OCI-LY1 (cell line): Measurements from ENCODE around the gene TMEM63B.

ENCODE experiments used
- H2AFZ ChIP-seq: fragments of 200-600 bp; sonication (generic), shearing (Covaris generic); 2 replicates; pipeline ENCODE4 v1.6.0; 2014; ENCODE audit warnings: antibody characterized with exemption, mild to moderate bottlenecking, low read length
- H3F3A ChIP-seq: fragments of 200-600 bp; sonication (generic), shearing (Covaris generic); 2 replicates; pipeline ENCODE4 v1.6.0; 2014; ENCODE audit warnings: mild to moderate bottlenecking, antibody characterized with exemption, low read length, moderate library complexity; ENCODE audit not compliant: insufficient read depth
- H3K27ac ChIP-seq: fragments of 200-600 bp; sonication (generic); 2 replicates; pipeline ENCODE4 v1.5.1; 2014; ENCODE audit warnings: low read length, mixed run types, mild to moderate bottlenecking, low read depth; ENCODE audit not compliant: poor library complexity, severe bottlenecking
- H3K27me3 ChIP-seq: fragments of 200-600 bp; sonication (generic); 2 replicates; pipeline ENCODE4 v1.6.0; 2014; ENCODE audit warnings: antibody characterized with exemption, mild to moderate bottlenecking, low read length, moderate library complexity; ENCODE audit not compliant: insufficient read depth
- H3K36me3 ChIP-seq: fragments of 200-600 bp; sonication (generic); 2 replicates; pipeline ENCODE4 v1.6.1; 2014; ENCODE audit warnings: mild to moderate bottlenecking, antibody characterized with exemption, low read length, moderate library complexity, mixed read lengths; ENCODE audit not compliant: insufficient read depth
- H3K4me1 ChIP-seq: fragments of 200-600 bp; sonication (generic); 2 replicates; pipeline ENCODE4 v1.5.1; 2014; ENCODE audit warnings: mild to moderate bottlenecking, low read length, moderate library complexity; ENCODE audit not compliant: insufficient read depth, severe bottlenecking
- H3K4me2 ChIP-seq: fragments of 200-600 bp; sonication (generic), shearing (Covaris generic); 2 replicates; pipeline ENCODE4 v1.6.1; 2014; ENCODE audit warnings: low read length
- H3K4me3 ChIP-seq: fragments of 200-600 bp; sonication (generic); 2 replicates; pipeline ENCODE4 v1.5.1; 2014; ENCODE audit warnings: low read length, low read depth, mild to moderate bottlenecking, mixed read lengths; ENCODE audit not compliant: poor library complexity, severe bottlenecking
- H3K79me2 ChIP-seq: fragments of 200-600 bp; shearing (Covaris generic); 2 replicates; pipeline ENCODE4 v1.6.1; 2016; ENCODE audit warnings: mixed run types, low read length, mixed read lengths; ENCODE audit not compliant: insufficient read depth
- H3K9ac ChIP-seq: fragments of 200-600 bp; sonication (generic), shearing (Covaris generic); 2 replicates; pipeline ENCODE4 v1.6.1; 2014; ENCODE audit warnings: mild to moderate bottlenecking, low read length, mixed read lengths
- H3K9me2 ChIP-seq: fragments of 200-600 bp; sonication (generic), shearing (Covaris generic); 2 replicates; pipeline ENCODE4 v1.6.1; 2014; ENCODE audit warnings: low read depth, mild to moderate bottlenecking, low read length, mixed read lengths
- H3K9me3 ChIP-seq: fragments of 200-600 bp; shearing (Covaris generic); 2 replicates; pipeline ENCODE4 v1.6.1; 2014; ENCODE audit warnings: low read length, mixed read lengths
- H4K20me1 ChIP-seq: fragments of 200-600 bp; sonication (generic), shearing (Covaris generic); 2 replicates; pipeline ENCODE4 v1.6.0; 2016; ENCODE audit warnings: mild to moderate bottlenecking, low read length; ENCODE audit not compliant: insufficient read depth
- CTCF ChIP-seq: fragments of 200-600 bp; sonication (generic), shearing (Covaris generic); IDR thresholded peaks from 2 replicates; pipeline ENCODE4 v1.5.1; 2017; ENCODE audit warnings: mild to moderate bottlenecking, antibody characterized with exemption, low read length, moderate library complexity, mixed read lengths
- EZH2 ChIP-seq: fragments of 200-600 bp; sonication (generic), shearing (Covaris generic); IDR thresholded peaks from 2 replicates; pipeline ENCODE4 v1.8.0; 2017; ENCODE audit warnings: borderline replicate concordance, mixed run types, mild to moderate bottlenecking, antibody characterized with exemption, low read length, moderate library complexity, mixed read lengths

Gene TMEM63B

GRCh38 chr6:44100088-44100550, 27.2 kb upstream of the TMEM63B start:
- H3K9ac ChIP-seq: no peak overlapping the region
- TF ChIP-seq CTCF: peak; percentile 48
- TF ChIP-seq EZH2: no peak
- no peaks in the 10 kb centered on the region for H3K79me2 ChIP-seq
- no peaks in the 10 kb centered on the region for H3F3A ChIP-seq
- peaks cover 27% of the 10 kb centered on the region; the same call in 1 of the 2 replicates for H3K36me3 ChIP-seq
- H3K27ac ChIP-seq: no peak overlapping the region
- no peaks in the 10 kb centered on the region for H4K20me1 ChIP-seq
- H3K4me3 ChIP-seq: no peak overlapping the region
- peaks cover 3% of the 10 kb centered on the region for H3K4me1 ChIP-seq
- H3K27me3 ChIP-seq: no peaks in the 10 kb centered on the region
- H3K9me2 ChIP-seq: no peaks in the 10 kb centered on the region
- no peaks in the 10 kb centered on the region for H3K9me3 ChIP-seq
- no peak overlapping the region for H2AFZ ChIP-seq
- no peak overlapping the region for H3K4me2 ChIP-seq

- H3K27ac ChIP-seq: no peak overlapping the region
- peaks cover 36% of the 10 kb centered on the region; the same call in 1 of the 2 replicates for H3K36me3 ChIP-seq
- H3K9ac ChIP-seq: no peak overlapping the region
- no peaks in the 10 kb centered on the region for H3K79me2 ChIP-seq
- no peaks in the 10 kb centered on the region for H3F3A ChIP-seq
- H3K4me2 ChIP-seq: no peak overlapping the region
- H3K4me3 ChIP-seq: no peak overlapping the region
- no peaks in the 10 kb centered on the region for H4K20me1 ChIP-seq
- no peaks in the 10 kb centered on the region for H3K9me3 ChIP-seq
- no peak overlapping the region for H2AFZ ChIP-seq
- H3K9me2 ChIP-seq: no peaks in the 10 kb centered on the region
- peaks cover 4% of the 10 kb centered on the region for H3K4me1 ChIP-seq
- no peaks in the 10 kb centered on the region for H3K27me3 ChIP-seq
- TF ChIP-seq CTCF (no peak), EZH2 (no peak)
Observed at GRCh38 chr6:44101832-44102231, 25.5 kb upstream of the TMEM63B start.

- Histone ChIP-seq H3K36me3 (peaks cover 36% of the 10 kb centered on the region; the same call in 1 of the 2 replicates), H3K27me3 (no peaks in the 10 kb centered on the region), H2AFZ (no peak overlapping the region), H3K4me3 (no peak overlapping the region), H3K27ac (no peak overlapping the region), H3K79me2 (no peaks in the 10 kb centered on the region), H3K9me3 (no peaks in the 10 kb centered on the region), H3F3A (no peaks in the 10 kb centered on the region), H4K20me1 (no peaks in the 10 kb centered on the region), H3K9ac (no peak overlapping the region), H3K4me1 (peaks cover 4% of the 10 kb centered on the region), H3K9me2 (no peaks in the 10 kb centered on the region), H3K4me2 (no peak overlapping the region)
- TF ChIP-seq CTCF: no peak
- no peak for TF ChIP-seq EZH2
Observed at GRCh38 chr6:44102527-44102926, 24.8 kb upstream of the TMEM63B start.
